Measurements from ENCODE around the gene BAZ1B. TPM values are rescaled to one million over a fixed set of nuclear protein-coding genes. Genes with fewer than 3 reads are reported as not detected.
A peak's percentile ranks its signal among the peaks of the same experiment; 100 is the strongest.

The BAZ1B gene
- total and polyA plus RNA-seq, 9 of the 15 experiments (the other 6 are each of a cell fraction or from before 2014, with no cell fraction given) = 15.0 to 134 (median 79.5) TPM

DNA sequence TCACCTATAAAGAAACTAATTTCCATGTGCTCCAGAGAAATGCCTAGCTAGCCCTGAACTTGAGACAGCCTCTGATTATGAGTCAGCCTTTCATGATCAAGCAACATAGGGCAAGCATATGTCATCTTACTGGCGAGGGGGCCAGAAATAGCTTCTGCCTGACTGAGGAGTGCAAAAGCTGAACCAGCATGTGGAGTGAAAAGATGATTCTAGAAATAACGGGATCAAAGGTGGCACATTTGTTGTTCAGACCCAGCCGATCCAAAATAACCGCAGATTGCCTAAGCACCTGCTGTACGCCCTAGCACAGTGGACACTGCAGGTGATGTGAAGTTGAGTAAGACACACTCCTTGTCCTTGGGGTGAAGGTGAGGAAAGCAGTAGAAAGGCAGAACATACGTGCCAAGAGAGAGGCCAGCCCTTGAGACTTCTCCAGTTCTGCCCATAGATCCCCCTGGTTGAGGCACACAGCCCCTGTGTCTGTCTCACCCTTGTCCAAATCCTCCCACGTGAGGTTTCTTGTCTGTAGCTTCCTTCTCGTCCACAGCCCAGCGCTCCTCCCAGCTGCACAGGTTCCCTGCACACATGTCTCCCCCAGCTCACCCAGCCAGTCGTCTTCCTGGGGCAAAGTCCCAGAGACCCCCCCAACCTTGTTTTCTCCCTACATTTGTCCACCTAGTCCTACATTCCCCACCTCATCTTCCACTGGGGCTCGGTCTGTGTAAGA, 38.2 kb upstream of the BAZ1B start (continued):
- TF ChIP-seq, protein P1, sequence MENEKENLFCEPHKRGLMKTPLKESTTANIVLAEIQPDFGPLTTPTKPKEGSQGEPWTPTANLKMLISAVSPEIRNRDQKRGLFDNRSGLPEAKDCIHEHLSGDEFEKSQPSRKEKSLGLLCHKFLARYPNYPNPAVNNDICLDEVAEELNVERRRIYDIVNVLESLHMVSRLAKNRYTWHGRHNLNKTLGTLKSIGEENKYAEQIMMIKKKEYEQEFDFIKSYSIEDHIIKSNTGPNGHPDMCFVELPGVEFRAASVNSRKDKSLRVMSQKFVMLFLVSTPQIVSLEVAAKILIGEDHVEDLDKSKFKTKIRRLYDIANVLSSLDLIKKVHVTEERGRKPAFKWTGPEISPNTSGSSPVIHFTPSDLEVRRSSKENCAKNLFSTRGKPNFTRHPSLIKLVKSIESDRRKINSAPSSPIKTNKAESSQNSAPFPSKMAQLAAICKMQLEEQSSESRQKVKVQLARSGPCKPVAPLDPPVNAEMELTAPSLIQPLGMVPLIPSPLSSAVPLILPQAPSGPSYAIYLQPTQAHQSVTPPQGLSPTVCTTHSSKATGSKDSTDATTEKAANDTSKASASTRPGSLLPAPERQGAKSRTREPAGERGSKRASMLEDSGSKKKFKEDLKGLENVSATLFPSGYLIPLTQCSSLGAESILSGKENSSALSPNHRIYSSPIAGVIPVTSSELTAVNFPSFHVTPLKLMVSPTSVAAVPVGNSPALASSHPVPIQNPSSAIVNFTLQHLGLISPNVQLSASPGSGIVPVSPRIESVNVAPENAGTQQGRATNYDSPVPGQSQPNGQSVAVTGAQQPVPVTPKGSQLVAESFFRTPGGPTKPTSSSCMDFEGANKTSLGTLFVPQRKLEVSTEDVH (IDR thresholded peaks at IDR 0.05; ENCODE audit: low read depth, partially characterized antibody) = no peak
- TF ChIP-seq CBFA2T2 (conservative IDR thresholded peaks at IDR 0.05) (0 out of 2 replicates have a peak, but pooled peaks have one; percentile 7), SMARCE1 (IDR thresholded peaks at IDR 0.05) (peak; percentile 38; the same call in 1 of the 2 replicates), SRF (CRISPR knock-in tag; IDR thresholded peaks at IDR 0.05) (no peak), FOSL1 (tag; conservative IDR thresholded peaks at IDR 0.05) (peak; percentile 44), MAFK (IDR thresholded peaks at IDR 0.05; ENCODE audit: low read length) (peak; percentile 41; the same call in 1 of the 2 replicates)
- TF ChIP-seq, protein P2, sequence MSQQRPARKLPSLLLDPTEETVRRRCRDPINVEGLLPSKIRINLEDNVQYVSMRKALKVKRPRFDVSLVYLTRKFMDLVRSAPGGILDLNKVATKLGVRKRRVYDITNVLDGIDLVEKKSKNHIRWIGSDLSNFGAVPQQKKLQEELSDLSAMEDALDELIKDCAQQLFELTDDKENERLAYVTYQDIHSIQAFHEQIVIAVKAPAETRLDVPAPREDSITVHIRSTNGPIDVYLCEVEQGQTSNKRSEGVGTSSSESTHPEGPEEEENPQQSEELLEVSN (IDR thresholded peaks at IDR 0.05; ENCODE audit: borderline replicate concordance in 1 of 2, extremely low read depth in 1 of 2, insufficient read depth in 1 of 2, insufficient read length in 1 of 2, low read depth in 1 of 2, low read length in 1 of 2, poor library complexity in 1 of 2, severe bottlenecking in 1 of 2) = peak in 1 of 2 experiments; percentile 36
- TF ChIP-seq, protein P3, sequence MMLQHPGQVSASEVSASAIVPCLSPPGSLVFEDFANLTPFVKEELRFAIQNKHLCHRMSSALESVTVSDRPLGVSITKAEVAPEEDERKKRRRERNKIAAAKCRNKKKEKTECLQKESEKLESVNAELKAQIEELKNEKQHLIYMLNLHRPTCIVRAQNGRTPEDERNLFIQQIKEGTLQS (IDR thresholded peaks at IDR 0.05) = peak; percentile 89
- TF ChIP-seq, protein P3 (CRISPR knock-in tag; conservative IDR thresholded peaks at IDR 0.05) = no peak
- TF ChIP-seq, protein P4, sequence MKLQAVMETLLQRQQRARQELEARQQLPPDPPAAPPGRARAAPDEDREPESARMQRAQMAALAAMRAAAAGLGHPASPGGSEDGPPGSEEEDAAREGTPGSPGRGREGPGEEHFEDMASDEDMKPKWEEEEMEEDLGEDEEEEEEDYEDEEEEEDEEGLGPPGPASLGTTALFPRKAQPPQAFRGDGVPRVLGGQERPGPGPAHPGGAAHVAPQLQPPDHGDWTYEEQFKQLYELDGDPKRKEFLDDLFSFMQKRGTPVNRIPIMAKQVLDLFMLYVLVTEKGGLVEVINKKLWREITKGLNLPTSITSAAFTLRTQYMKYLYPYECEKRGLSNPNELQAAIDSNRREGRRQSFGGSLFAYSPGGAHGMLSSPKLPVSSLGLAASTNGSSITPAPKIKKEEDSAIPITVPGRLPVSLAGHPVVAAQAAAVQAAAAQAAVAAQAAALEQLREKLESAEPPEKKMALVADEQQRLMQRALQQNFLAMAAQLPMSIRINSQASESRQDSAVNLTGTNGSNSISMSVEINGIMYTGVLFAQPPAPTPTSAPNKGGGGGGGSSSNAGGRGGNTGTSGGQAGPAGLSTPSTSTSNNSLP (IDR thresholded peaks at IDR 0.05; ENCODE audit: borderline replicate concordance, low read depth, low read length) = peak; percentile 47; the same call in 1 of the 2 replicates
- TF ChIP-seq, protein P5, sequence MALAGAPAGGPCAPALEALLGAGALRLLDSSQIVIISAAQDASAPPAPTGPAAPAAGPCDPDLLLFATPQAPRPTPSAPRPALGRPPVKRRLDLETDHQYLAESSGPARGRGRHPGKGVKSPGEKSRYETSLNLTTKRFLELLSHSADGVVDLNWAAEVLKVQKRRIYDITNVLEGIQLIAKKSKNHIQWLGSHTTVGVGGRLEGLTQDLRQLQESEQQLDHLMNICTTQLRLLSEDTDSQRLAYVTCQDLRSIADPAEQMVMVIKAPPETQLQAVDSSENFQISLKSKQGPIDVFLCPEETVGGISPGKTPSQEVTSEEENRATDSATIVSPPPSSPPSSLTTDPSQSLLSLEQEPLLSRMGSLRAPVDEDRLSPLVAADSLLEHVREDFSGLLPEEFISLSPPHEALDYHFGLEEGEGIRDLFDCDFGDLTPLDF (CRISPR knock-in tag; IDR thresholded peaks at IDR 0.05) = 0 out of 2 replicates have a peak, but pooled peaks have one; percentile 34
